Pancreas (tissue), 10 donors: ENCODE measurements around the gene RIN3. TPM values are rescaled to one million over a fixed set of nuclear protein-coding genes. Genes with fewer than 3 reads are reported as not detected.

Experiments used
- ATAC-seq, 4 donors: fragments of 200-7000 bp; cut with Tn5 transposase; one replicate each; pipeline versions ENCODE4 v1.8.0 to v1.9.1; 2020; ENCODE audit warnings: mild to moderate bottlenecking in 4 of 4, moderate library complexity in 4 of 4
- DNase-seq, 6 donors: peaks; one replicate each; pipeline ENCODE4 v3.0.0-alpha.2; 2020
- FAIRE-seq: peaks from 2 replicates; lab custom pipeline; 2012; peaks lifted over from hg19 to GRCh38; lab: Jason Lieb, UNC
- H3K27ac ChIP-seq, 4 donors: fragments of 200-600 bp; sonication (generic); 1 replicate in 3 of 4; 2 replicates in 1 of 4; pipeline versions ENCODE4 v1.5.0 to v1.8.0; 2020
- H3K27me3 ChIP-seq, 4 donors: fragments of 200-600 bp; one replicate each; pipeline ENCODE4 v1.8.0; 2021
- H3K36me3 ChIP-seq, 3 donors: fragments of 200-600 bp; sonication (generic) in 1 of 3; one replicate each; pipeline versions ENCODE4 v1.5.0 to v1.8.0; 2020 to 2021
- H3K4me1 ChIP-seq, 3 donors: fragments of 200-600 bp; one replicate each; pipeline ENCODE4 v1.8.0; 2021
- H3K4me3 ChIP-seq, 4 donors: fragments of 200-600 bp; sonication (generic) in 2 of 4; one replicate each; pipeline versions ENCODE4 v1.5.0 to v1.8.0; 2020 to 2021
- H3K9me3 ChIP-seq, 4 donors: fragments of 200-600 bp; one replicate each; pipeline ENCODE4 v1.8.0; 2021
- WGBS, 2 donors: extraction: QIAGEN DNeasy Blood & Tissue Kit; methylation state at CpG; one replicate each; pipeline ENCODE4 v1.1.7; 2013; 5-methylcytosine and 5-hydroxymethylcytosine counted together
- intact Hi-C, 3 donors: fragments of 100-400 bp; cut with DNase I; formaldehyde crosslinking; loops; one replicate each; pipeline versions ENCODE4 v1.11.1 to v1.14.2; 2022
- polyA plus RNA-seq, 2 donors: library from polyadenylated mRNA; stranded (reverse); fragments of 200-250 nt; gene quantifications; one replicate each; pipeline ENCODE4 v1.2.3, GENCODE V29; 2013
- total RNA-seq, 6 donors: library from RNA; stranded (reverse); fragmentation: NEBNext Ultra II Directional in 4 of 6; extraction: Animal tissue kit (Norgen Biotek cat#: 25700) in 4 of 6; gene quantifications; one replicate each; pipeline versions ENCODE4 v1.2.1 to v1.2.4, GENCODE V29; 2021 to 2023
- TF ChIP-seq, protein P1 (sequence below), 4 donors: fragments of 200-600 bp; sonication (generic) in 3 of 4; IDR thresholded peaks; one replicate each; pipeline versions ENCODE4 v1.5.0 to v1.8.0; 2021; ENCODE audit warnings: antibody characterized with exemption in 4 of 4
- donor health status: healthy with polysubstance abuse.
- donor health status: DM: no; HTN: no; CAD: no; lungs with moderate emphysema.
- donor health status: DM: no; HTN: no; CAD: no.
- donor health status: control.
- donor health status: control.
- donor health status: Bipolar disorder and iron deficiency.
- donor health status: DM: yes; HTN: yes; CAD: no.
- donor health status: DM: no; HTN: no; CAD: no.
- donor health status: DM: no; HTN: no; CAD: no.
- donor health status: DM: yes; HTN: yes; CAD: no.

RIN3 gene
- total and polyA plus RNA-seq, 8 donors: 1.1 to 9.0 (median 2.3) TPM

DNA sequence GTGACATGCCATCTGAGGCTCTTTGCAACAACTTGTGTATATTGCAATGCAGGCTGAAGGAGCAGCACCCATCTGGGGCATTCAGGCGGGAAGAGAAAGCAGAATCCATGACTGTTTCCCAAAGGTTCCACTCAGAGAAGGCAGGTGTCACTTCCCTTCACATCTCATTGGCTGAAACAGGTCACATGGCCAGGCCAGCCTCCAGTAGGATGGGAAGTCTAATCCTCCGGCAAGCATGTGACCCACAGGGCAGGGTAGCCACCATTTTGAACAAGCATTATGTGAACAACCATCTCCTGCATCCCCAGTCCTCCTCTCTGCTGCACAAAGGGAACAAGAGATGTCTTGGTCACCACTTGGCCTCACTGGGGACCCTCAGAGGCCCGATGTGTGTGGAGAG, 70.6 kb downstream of the RIN3 start:
- no peak overlapping the region for H3K27ac ChIP-seq
- intact Hi-C loops: no loop called here
- DNase-seq (no peak), ATAC-seq (no peak), FAIRE-seq (no peak)
- WGBS, 2 donors: 84 to 87% methylated on average over 3 of the region's 3 CpGs
- TF ChIP-seq, protein P1, sequence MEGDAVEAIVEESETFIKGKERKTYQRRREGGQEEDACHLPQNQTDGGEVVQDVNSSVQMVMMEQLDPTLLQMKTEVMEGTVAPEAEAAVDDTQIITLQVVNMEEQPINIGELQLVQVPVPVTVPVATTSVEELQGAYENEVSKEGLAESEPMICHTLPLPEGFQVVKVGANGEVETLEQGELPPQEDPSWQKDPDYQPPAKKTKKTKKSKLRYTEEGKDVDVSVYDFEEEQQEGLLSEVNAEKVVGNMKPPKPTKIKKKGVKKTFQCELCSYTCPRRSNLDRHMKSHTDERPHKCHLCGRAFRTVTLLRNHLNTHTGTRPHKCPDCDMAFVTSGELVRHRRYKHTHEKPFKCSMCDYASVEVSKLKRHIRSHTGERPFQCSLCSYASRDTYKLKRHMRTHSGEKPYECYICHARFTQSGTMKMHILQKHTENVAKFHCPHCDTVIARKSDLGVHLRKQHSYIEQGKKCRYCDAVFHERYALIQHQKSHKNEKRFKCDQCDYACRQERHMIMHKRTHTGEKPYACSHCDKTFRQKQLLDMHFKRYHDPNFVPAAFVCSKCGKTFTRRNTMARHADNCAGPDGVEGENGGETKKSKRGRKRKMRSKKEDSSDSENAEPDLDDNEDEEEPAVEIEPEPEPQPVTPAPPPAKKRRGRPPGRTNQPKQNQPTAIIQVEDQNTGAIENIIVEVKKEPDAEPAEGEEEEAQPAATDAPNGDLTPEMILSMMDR (IDR thresholded peaks at IDR 0.05): no peak
- no peaks in the 10 kb centered on the region for H3K27me3 ChIP-seq
- H3K36me3 ChIP-seq: no peaks in the 10 kb centered on the region
- H3K9me3 ChIP-seq: no peaks in the 10 kb centered on the region
- H3K4me3 ChIP-seq: no peak overlapping the region
- H3K4me1 ChIP-seq: no peaks in the 10 kb centered on the region

DNA sequence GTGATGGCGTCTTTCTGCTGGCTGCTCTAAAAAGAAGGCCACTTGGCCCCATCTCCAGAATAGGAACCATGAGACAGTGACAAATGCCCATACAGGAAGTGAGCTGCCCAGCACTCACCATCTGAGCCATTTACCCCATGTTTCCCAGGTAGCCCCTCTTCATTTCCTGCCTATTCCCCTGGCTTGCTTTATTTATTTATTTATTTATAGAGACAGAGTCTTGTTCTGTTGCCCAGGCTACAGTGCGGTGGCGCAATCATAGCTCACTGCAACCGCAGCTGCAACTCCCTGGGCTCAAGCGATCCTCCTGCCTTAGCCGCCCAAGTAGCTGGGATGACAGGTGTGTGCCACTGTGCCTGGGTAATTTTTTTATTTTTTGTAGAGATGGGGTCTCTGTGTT, 71.2 kb downstream of the RIN3 start:
- FAIRE-seq (no peak), DNase-seq (no peak), ATAC-seq (no peak)
- Histone ChIP-seq H3K27ac (no peak overlapping the region), H3K9me3 (no peaks in the 10 kb centered on the region), H3K36me3 (no peaks in the 10 kb centered on the region), H3K4me1 (no peaks in the 10 kb centered on the region), H3K4me3 (no peak overlapping the region), H3K27me3 (no peaks in the 10 kb centered on the region)
- WGBS, 2 donors: 85 to 88% methylated on average over 6 of the region's 6 CpGs
- TF ChIP-seq, protein P1 (IDR thresholded peaks at IDR 0.05): no peak
- intact Hi-C loops: no loop called here

DNA sequence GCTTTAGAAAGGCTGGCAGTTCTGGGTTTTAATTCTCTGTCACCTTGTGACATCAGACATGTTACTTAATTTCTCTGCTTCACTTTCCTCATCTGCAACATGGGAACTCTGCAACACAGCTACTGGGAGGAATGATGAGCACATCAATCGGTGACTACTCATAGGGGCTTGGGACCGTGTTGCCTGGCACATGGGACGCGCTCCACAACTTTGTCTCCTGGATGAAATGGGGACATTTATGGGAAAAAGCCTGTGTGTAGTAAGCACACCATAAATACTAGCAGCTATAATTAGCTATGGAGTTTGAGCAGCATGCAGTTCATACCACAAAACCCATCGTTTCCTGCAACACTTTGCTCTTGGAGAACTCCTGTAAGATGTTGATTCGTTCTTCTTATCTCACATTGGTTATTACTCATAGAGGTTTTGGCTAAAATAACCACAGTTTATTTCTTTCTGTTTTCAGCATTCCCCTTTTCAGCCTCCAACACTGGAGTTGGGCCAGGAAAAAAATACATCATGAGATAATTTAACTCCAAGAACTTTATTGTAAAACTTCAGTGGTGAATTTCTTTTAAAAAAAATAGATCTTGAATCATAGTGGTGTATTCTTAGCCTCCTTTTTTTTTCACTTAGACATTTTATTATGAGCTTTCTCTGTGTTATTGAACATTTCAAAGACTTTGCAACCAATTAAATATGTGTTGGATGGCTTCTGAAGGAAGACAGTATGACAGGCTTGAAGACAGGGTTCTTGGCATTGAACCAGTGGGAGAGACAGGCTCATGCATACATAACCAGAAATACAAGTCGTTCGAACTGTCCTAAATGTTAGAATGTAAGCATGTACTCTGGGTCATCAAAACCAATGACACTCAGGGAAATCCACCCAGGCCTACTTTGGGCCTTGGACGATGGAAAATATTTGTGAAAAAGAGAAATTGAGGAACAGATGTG, 72.7 kb downstream of the RIN3 start:
- no peaks in the 10 kb centered on the region for H3K4me1 ChIP-seq
- TF ChIP-seq, protein P1 (IDR thresholded peaks at IDR 0.05): no peak
- DNase-seq (no peak), ATAC-seq (peak in 3 of 4 donors; percentile 44 to 77 (median 69)), FAIRE-seq (peak; percentile 75)
- H3K4me3 ChIP-seq: no peak overlapping the region
- no peaks in the 10 kb centered on the region for H3K9me3 ChIP-seq
- WGBS, 2 donors: 55 to 64% methylated on average over 9 of the region's 9 CpGs
- intact Hi-C loops: no loop called here
- no peak overlapping the region for H3K27ac ChIP-seq
- no peaks in the 10 kb centered on the region for H3K27me3 ChIP-seq
- no peaks in the 10 kb centered on the region for H3K36me3 ChIP-seq

DNA sequence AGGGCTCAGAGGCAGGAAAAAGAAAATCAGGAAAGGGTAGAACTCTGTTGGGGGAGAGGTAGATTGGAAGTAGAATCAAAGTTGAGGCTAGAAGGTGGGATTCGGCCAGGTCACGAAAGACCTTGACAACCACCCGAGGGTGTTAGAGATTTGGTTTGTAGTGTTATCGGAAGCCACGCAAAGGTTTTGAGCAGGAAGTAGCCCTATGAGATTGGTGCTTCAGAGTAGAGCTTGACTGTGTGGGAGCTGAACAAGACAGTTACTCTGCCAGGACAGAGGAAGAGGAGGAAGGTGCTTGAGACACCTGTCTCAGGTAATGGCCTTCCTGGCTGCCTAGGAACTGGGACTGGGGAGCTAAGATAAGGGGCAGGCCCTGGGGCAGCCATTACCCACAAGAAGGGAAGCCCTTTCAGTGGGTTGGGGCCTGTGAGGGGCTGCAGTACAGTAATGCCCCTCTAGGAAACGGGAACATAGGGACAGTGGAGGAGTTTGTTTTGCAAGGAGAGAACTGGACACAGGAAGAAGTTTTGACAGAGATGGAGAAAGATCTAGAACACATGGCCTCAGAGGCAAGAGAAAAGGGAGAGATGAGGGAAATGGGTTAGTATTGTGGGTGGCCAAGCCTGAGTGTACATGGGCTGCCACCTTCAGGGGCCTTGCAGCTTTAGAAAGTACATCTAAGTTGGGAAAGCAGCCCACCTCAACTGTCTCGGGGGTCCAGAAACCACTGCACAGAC, 73.5 kb downstream of the RIN3 start:
- H3K4me1 ChIP-seq: no peaks in the 10 kb centered on the region
- no peak overlapping the region for H3K4me3 ChIP-seq
- FAIRE-seq: no peak
- H3K27me3 ChIP-seq: no peaks in the 10 kb centered on the region
- 82 to 89% methylated on average over 7 of the region's 7 CpGs for WGBS, 2 donors
- no peaks in the 10 kb centered on the region for H3K36me3 ChIP-seq
- intact Hi-C loops: no loop called here
- TF ChIP-seq, protein P1 (IDR thresholded peaks at IDR 0.05): no peak
- no peak overlapping the region for H3K27ac ChIP-seq
- DNase-seq: no peak
- ATAC-seq: peak in 1 of 4 donors; percentile 24
- H3K9me3 ChIP-seq: no peaks in the 10 kb centered on the region
